ENCODE data around the gene MARCHF9.

The MARCHF9 gene

DNA sequence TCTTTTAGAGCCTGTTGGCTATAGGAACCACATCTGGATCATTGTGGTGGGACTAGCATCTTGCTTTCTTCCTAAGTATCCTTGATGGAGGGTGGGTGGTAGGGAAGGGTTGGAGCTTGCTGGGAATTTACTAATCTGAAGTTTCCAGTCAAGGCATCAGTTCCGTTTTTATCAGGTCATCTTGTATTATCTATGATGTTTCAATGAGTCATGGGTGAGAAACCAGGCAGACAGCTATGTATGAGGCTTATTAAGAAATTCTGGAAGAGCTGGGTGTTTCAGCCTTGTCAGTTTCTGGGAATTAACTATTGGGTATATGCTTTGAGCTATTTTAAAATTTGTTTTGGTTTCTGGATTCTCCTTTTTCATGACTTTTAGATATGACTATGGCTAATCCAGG, 39.0 kb downstream of the MARCHF9 start:
- no peak for DNase-seq (ENCODE audit: extremely low read depth in 1 of 2, low read depth in 1 of 2)

GRCh38 chr12:57795354-57795753, 40.5 kb downstream of the MARCHF9 start:
- no peak for DNase-seq (ENCODE audit: extremely low read depth in 1 of 2, low read depth in 1 of 2)

DNA sequence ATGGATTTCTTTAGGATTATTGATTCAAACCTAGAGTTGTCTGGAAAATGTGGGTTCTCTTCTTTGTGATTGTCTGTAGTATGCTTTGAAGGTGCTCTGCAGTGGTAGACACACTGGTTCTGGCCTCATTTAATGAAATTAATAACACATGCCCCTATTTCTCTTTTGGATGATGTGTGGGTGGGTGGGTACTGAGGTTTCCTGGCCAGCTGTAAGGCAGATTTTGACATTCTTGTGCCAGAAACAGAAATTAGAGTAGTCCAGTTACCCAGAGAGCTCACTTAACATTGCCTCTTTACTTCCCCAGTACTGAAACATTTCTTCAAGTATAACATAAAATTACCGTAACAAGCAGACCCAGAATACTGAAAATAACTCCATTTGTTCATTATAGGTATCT, 42.1 kb downstream of the MARCHF9 start:
- DNase-seq (ENCODE audit: extremely low read depth in 1 of 2, low read depth in 1 of 2): no peak

- DNase-seq (ENCODE audit: extremely low read depth in 1 of 2, low read depth in 1 of 2): no peak
Measured at GRCh38 chr12:57797933-57798332, 43.0 kb downstream of the MARCHF9 start.

DNA sequence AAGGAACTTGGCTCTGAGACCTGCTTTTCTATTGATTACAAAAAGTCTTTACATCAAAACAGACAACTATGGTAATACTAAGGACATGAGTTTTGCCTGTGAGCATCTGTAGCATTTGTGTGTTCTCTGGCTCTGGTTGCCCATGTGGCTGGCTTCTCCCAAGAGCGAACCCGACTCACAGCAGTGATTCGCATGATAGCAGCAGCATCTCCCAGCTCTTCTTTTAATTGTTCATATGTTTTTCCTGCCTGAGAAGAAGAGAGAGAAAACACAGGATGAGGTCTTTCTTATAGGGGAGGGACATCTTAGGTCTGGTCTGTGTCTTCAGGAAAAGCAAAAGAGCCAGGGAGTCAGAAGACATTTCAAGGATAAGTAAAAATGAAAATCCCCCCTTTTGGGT, 46.1 kb downstream of the MARCHF9 start:
- no peak for DNase-seq (ENCODE audit: extremely low read depth in 1 of 2, low read depth in 1 of 2)

DNA sequence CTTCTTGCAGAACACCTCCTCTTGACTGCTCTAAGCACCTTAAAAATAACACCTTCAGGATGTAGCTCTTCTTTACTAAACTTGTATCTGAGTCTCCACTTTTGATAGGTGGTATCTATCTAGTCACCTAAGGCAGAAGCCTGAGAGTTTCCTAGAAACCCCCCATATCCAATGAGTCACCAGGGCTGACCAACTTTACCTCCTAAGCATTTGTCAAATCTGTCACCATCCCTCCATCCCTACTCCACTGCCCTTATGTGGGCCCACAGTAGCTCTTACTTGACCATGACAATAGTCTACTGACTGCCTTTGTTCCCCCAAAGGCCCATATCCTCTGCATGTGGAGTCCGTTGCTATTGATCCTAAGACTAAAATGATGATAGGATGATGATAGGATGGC, 47.7 kb downstream of the MARCHF9 start:
- no peak for DNase-seq (ENCODE audit: extremely low read depth in 1 of 2, low read depth in 1 of 2)

DNA sequence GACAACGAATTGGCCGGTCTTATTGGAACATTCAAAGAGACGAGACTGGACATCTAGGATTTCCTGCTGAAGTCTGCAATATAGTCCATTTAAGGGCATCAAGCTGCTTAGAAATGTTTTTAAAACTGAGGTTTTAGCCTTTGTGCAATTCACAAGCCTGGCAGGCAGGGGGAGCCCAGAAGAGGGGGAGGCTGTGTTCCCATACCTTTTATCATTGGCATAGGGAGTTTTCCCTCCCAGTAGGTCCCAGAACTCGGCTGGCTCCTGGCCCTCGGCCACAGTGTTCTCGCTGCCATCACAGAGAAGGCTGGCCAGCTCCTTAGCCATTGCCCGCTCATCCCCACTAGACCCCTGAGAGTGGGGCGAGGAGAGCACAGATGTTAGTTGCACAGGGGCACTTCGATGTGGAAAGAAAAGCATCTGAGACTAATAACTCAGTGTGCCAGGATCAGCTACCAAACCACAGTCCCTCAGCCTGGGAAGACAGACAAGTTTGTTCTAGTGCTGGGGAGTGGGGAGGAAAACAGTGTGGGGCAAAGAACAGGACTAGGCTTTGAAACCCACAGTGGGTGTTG, 48.5 kb downstream of the MARCHF9 start:
- no peak for DNase-seq (ENCODE audit: extremely low read depth in 1 of 2, low read depth in 1 of 2)

- DNase-seq (ENCODE audit: extremely low read depth in 1 of 2, low read depth in 1 of 2): no peak
Measured at GRCh38 chr12:57806677-57807076, 51.8 kb downstream of the MARCHF9 start.

GRCh38 chr12:57807285-57807684, 52.4 kb downstream of the MARCHF9 start:
- DNase-seq (ENCODE audit: extremely low read depth in 1 of 2, low read depth in 1 of 2): no peak

DNA sequence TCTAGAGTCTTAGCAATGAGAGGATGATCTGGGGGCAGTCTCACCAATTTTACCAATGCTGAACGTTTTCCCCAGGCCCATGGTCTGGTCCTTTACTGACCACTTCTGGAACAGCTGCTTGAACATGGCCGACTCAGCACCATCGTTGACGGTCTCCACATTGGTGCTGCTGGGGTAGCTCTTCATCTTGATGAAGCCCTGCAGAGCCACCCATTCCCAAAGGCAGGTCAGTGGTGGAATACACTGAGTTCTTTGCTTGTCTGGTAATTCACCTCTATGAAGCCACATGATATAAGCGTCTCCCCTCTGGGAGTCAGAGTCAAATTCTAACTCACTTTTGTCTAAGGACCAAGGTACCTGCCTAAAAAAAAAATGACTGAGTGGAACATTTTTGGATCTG, 53.4 kb downstream of the MARCHF9 start:
- DNase-seq (ENCODE audit: extremely low read depth in 1 of 2, low read depth in 1 of 2): no peak

DNA sequence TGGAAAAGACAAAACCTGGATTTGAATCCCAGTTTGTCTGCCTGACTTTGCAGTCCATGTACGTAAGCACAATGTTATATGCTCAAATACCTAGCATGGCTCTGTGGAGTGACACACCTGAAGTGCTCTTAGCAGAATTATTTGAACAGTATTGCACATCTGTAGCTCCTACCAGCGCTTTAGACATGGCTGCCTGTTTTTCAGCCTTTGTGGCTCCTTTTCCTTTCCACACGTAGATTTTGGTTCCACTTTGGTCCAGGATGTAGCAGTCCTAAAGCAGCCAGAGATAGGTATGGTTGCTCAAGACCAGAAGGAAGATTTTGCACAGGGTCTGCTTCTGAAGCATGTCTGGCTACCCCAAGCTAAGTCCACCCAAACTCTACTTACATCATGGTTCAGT, 54.5 kb downstream of the MARCHF9 start:
- DNase-seq (ENCODE audit: extremely low read depth in 1 of 2, low read depth in 1 of 2): no peak
